K562 (cell line): ENCODE data around the gene ARHGEF25. TPM values are rescaled to one million over a fixed set of nuclear protein-coding genes. Genes with fewer than 3 reads are reported as not detected.
A peak's percentile ranks its signal among the peaks of the same experiment; 100 is the strongest.

Source experiments
- ATAC-seq: fragments of 200-7000 bp; cut with Tn5 transposase; 3 replicates; pipeline ENCODE4 v1.9.1; 2020; ENCODE audit warnings: moderate library complexity
- BruUV-seq: library from RNA; stranded (reverse); fragments of 400-500 nt; replicated peaks from 2 replicates; lab custom pipeline; 2021; lab: Mats Ljungman, UMichigan
- CTCF ChIA-PET: fragments of 300-600 bp; formaldehyde crosslinking; extraction: SDS; loops from one replicate; lab custom pipeline; 2021; ENCODE audit warnings: low intra/inter-chr PET ratio; lab: Yijun Ruan, JAX
- POLR2A ChIA-PET: fragments of 300-600, 350-650 bp; sonication (Branson Sonifier 250); formaldehyde crosslinking; extraction: SDS; loops from one replicate; lab custom pipeline; 2021; ENCODE audit warnings: antibody characterized with exemption, inconsistent platforms; lab: Yijun Ruan, JAX
- DNase-seq, 4 experiments: peaks; one replicate each; pipeline versions ENCODE4 v3.0.0 to v3.0.0-alpha.2; 2011 to 2018; ENCODE audit warnings: low spot score in 3 of 4, mixed read lengths in 3 of 4; ENCODE audit errors: extremely low read depth in 1 of 4
- FAIRE-seq: peaks from 2 replicates; lab custom pipeline; 2011; peaks lifted over from hg19 to GRCh38; lab: Jason Lieb, UNC
- H2AFZ ChIP-seq: 2 replicates; pipeline ENCODE4 v1.6.0; 2011; ENCODE audit warnings: low read depth, low read length, control low read depth, inconsistent platforms
- H3K27ac ChIP-seq: fragments of 200-600 bp; 3 replicates; pipeline ENCODE4 v1.8.0; 2011; ENCODE audit warnings: low read depth, mild to moderate bottlenecking, control low read depth, inconsistent platforms, low read length, moderate library complexity, mixed read lengths; ENCODE audit errors: extremely low read depth
- H3K27me3 ChIP-seq, 2 experiments: fragments of 300-600 bp in 1 of 2; 2 replicates in 1 of 2; 3 replicates in 1 of 2; pipeline versions ENCODE4 v1.6.0 to v1.8.0; 2011; ENCODE audit warnings: inconsistent platforms in 2 of 2, low read length in 2 of 2, mild to moderate bottlenecking in 1 of 2, mixed read lengths in 1 of 2, moderate library complexity in 1 of 2; ENCODE audit not compliant: control insufficient read depth in 2 of 2, insufficient read depth in 2 of 2
- H3K36me3 ChIP-seq: fragments of 300-600 bp; 3 replicates; pipeline ENCODE4 v1.8.0; 2011; ENCODE audit warnings: mild to moderate bottlenecking, low read length, inconsistent platforms; ENCODE audit not compliant: control insufficient read depth, insufficient read depth
- H3K4me1 ChIP-seq, 2 experiments: fragments of 200-600 bp in 1 of 2; replicated peaks in 1 of 2; 2 replicates in 1 of 2; 3 replicates in 1 of 2; pipeline versions ENCODE4 v1.5.1 to v1.8.0; 2011; ENCODE audit warnings: inconsistent platforms in 2 of 2, low read length in 2 of 2, mild to moderate bottlenecking in 1 of 2, mixed read lengths in 1 of 2, moderate library complexity in 1 of 2; ENCODE audit not compliant: control insufficient read depth in 2 of 2, insufficient read depth in 2 of 2
- H3K4me2 ChIP-seq: 2 replicates; pipeline ENCODE4 v1.6.1; 2011; ENCODE audit warnings: low read length, control low read depth, inconsistent platforms, mixed read lengths; ENCODE audit not compliant: insufficient read depth
- H3K4me3 ChIP-seq: fragments of 200-600 bp; sonication (generic), shearing (Covaris generic); 2 replicates; pipeline ENCODE4 v1.5.1; 2016; ENCODE audit warnings: control low read depth, inconsistent platforms
- H3K79me2 ChIP-seq: fragments of 200-600 bp; 3 replicates; pipeline ENCODE4 v1.8.0; 2011; ENCODE audit warnings: low read length, inconsistent platforms; ENCODE audit not compliant: control insufficient read depth, insufficient read depth
- H3K9ac ChIP-seq, 2 experiments: 2 replicates each; pipeline versions ENCODE4 v1.6.0 to v1.6.1; 2011; ENCODE audit warnings: low read depth in 2 of 2, low read length in 2 of 2, control low read depth in 1 of 2, inconsistent platforms in 1 of 2, mild to moderate bottlenecking in 1 of 2, mixed read lengths in 1 of 2; ENCODE audit not compliant: insufficient read depth in 1 of 2
- H3K9me1 ChIP-seq: one replicate; pipeline ENCODE4 v1.6.0; 2011; ENCODE audit warnings: inconsistent platforms, mild to moderate bottlenecking, low read length, moderate library complexity; ENCODE audit not compliant: control insufficient read depth, insufficient read depth
- H3K9me3 ChIP-seq: replicated peaks from 2 replicates; pipeline ENCODE4 v1.5.1; 2011; ENCODE audit warnings: low read depth, low read length, inconsistent platforms; ENCODE audit not compliant: control insufficient read depth, insufficient read depth
- H4K20me1 ChIP-seq: replicated peaks from 2 replicates; pipeline ENCODE4 v1.6.1; 2011; ENCODE audit warnings: low read length, inconsistent platforms, mixed read lengths; ENCODE audit not compliant: control insufficient read depth, insufficient read depth
- CBFA2T3 ChIP-seq: fragments of 450-650 bp; IDR thresholded peaks from 2 replicates; pipeline ENCODE4 v1.6.1; 2017
- ETV5 ChIP-seq: sonication (generic); formaldehyde crosslinking; IDR thresholded peaks from 2 replicates; pipeline ENCODE4 v1.4.0; 2020; ENCODE audit warnings: low read depth, mild to moderate bottlenecking, missing genetic modification reagents
- WGBS: fragments of 100-300 bp; shearing (Covaris generic); methylation state at CpG from one replicate; pipeline ENCODE4 v1.1.6; 2016; ENCODE audit warnings: low coverage, mixed read lengths; ENCODE audit not compliant: insufficient coverage; ENCODE audit errors: missing lambda C conversion rate; 5-methylcytosine and 5-hydroxymethylcytosine counted together
- in situ Hi-C: fragments of 300-500 bp; cut with MboI; formaldehyde crosslinking; loops from 4 replicates; pipeline ENCODE4 v1.15.0; 2018; ENCODE audit warnings: inconsistent platforms, mixed read lengths
- intact Hi-C: fragments of 100-400 bp; cut with micrococcal nuclease; formaldehyde crosslinking; loops from 2 replicates; pipeline ENCODE4 v1.14.2; 2022
- polyA plus RNA-seq, 8 experiments: library from polyadenylated mRNA; depleted of rRNA in 4 of 8; stranded (reverse) in 5 of 8; unstranded in 3 of 8; fragments of >200 nt; fragmentation: Nextera tagmentation in 2 of 8; fragmentation: Illumina TruSeq in 1 of 8; extraction: Ambion mirVana in 2 of 8; extraction: Trizol in 1 of 8; gene quantifications; 2 replicates each; pipeline versions ENCODE4 v1.2.1 to v1.2.3, GENCODE V29; 2011 to 2014; ENCODE audit warnings: inconsistent platforms in 1 of 8, missing spikeins in 1 of 8
- total RNA-seq, 7 experiments: library from RNA; depleted of rRNA in 6 of 7; stranded (reverse); fragments of >200 nt in 6 of 7; fragmentation: Illumina TruSeq in 2 of 7; extraction: Trizol in 2 of 7; gene quantifications; 2 replicates each; pipeline versions ENCODE4 v1.2.1 to v1.2.3, GENCODE V29; 2011 to 2021; ENCODE audit warnings: low replicate concordance in 1 of 7
- TF ChIP-seq, protein P1 (sequence below): fragments of 250-450 bp; sonication (Bioruptor Pico); IDR thresholded peaks from 2 replicates; pipeline ENCODE4 v1.5.0; 2021; ENCODE audit warnings: mild to moderate bottlenecking, borderline replicate concordance
- TF ChIP-seq, protein P2 (sequence below), 2 experiments: fragments of 200-800 bp in 1 of 2; sonication (Bioruptor generic) in 1 of 2; sonication (generic) in 1 of 2; formaldehyde crosslinking in 1 of 2; IDR thresholded peaks in 1 of 2; conservative IDR thresholded peaks in 1 of 2; 2 replicates each; pipeline versions ENCODE4 v1.5.0 to v1.6.1; 2016 to 2020; ENCODE audit warnings: missing compliant biosample characterization in 1 of 2, missing genetic modification characterization in 1 of 2, missing genetic modification reagents in 1 of 2
- TF ChIP-seq, protein P3 (sequence below): fragments of 250-450 bp; sonication (Bioruptor Pico); IDR thresholded peaks from 2 replicates; pipeline ENCODE4 v1.9.0; 2021; ENCODE audit warnings: mild to moderate bottlenecking

Gene ARHGEF25
- total and polyA plus RNA-seq, 9 of the 15 experiments (the other 6 are each of a cell fraction or from before 2014, with no cell fraction given) = 0.13 to 17.3 (median 11.6) TPM

DNA sequence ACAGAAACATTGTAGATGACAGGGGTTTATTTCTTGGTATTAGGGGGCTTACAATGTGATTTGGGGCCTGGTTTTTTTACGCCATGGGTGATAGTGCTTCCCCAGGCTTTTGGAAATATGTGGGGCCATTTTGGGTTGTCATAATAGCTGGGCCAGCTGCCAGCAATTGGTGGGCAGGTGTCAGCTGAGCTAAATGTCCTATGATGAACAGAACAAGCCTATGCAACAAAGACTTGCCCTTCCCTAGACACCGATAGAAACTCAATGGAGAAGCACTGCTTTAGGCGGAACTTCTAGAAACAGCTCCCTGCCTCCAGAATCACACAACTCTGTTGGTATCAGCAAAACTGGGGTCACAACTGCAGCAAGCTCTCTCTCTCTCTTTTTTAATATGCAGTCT, 26.9 kb downstream of the ARHGEF25 start:
- DNase-seq = no peak
- Histone ChIP-seq H3K9ac (no peak overlapping the region), H3K36me3 (no peaks in the 10 kb centered on the region), H3K79me2 (no peaks in the 10 kb centered on the region), H3K4me3 (no peak overlapping the region), H4K20me1 (no peaks in the 10 kb centered on the region), H3K27ac (no peak overlapping the region), H3K9me1 (no peaks in the 10 kb centered on the region), H3K4me2 (no peak overlapping the region), H3K9me3 (no peaks in the 10 kb centered on the region), H3K27me3 (no peaks in the 10 kb centered on the region), H3K4me1 (peaks cover 11 to 22% of the 10 kb centered on the region in 2 experiments; a peak in 4 of 5 replicates), H2AFZ (peak overlapping the region; percentile 33; the same call in 1 of the 2 replicates)
- intact Hi-C loops = no loop called here
- in situ Hi-C loops = no loop called here
- POLR2A ChIA-PET = interaction anchor here (0.7 to 2.0 kb wide), 4 partner anchors 10 to 83 kb away, joined by 3 to 7 read pairs (median 4); no protein-coding TSS in a partner anchor
- FAIRE-seq = no peak
- 85% methylated on average over 3 of the region's 3 CpGs for WGBS
- CTCF ChIA-PET = interaction anchor here (1.5 kb wide), 1 partner anchor 55 kb away, joined by 4 read pairs; no protein-coding TSS in a partner anchor
- no TSS peak for BruUV-seq
- no peak for ATAC-seq
- TF ChIP-seq, protein P1, sequence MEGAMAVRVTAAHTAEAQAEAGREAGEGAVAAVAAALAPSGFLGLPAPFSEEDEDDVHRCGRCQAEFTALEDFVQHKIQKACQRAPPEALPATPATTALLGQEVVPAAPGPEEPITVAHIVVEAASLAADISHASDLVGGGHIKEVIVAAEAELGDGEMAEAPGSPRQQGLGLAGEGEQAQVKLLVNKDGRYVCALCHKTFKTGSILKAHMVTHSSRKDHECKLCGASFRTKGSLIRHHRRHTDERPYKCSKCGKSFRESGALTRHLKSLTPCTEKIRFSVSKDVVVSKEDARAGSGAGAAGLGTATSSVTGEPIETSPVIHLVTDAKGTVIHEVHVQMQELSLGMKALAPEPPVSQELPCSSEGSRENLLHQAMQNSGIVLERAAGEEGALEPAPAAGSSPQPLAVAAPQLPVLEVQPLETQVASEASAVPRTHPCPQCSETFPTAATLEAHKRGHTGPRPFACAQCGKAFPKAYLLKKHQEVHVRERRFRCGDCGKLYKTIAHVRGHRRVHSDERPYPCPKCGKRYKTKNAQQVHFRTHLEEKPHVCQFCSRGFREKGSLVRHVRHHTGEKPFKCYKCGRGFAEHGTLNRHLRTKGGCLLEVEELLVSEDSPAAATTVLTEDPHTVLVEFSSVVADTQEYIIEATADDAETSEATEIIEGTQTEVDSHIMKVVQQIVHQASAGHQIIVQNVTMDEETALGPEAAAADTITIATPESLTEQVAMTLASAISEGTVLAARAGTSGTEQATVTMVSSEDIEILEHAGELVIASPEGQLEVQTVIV (CRISPR knock-in tag) = no peak
- TF ChIP-seq, protein P2, sequence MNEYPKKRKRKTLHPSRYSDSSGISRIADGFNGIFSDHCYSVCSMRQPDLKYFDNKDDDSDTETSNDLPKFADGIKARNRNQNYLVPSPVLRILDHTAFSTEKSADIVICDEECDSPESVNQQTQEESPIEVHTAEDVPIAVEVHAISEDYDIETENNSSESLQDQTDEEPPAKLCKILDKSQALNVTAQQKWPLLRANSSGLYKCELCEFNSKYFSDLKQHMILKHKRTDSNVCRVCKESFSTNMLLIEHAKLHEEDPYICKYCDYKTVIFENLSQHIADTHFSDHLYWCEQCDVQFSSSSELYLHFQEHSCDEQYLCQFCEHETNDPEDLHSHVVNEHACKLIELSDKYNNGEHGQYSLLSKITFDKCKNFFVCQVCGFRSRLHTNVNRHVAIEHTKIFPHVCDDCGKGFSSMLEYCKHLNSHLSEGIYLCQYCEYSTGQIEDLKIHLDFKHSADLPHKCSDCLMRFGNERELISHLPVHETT (CRISPR knock-in tag; conservative IDR thresholded peaks at IDR 0.05 in 1 of 2, IDR thresholded peaks at IDR 0.05 in 1 of 2) = no peak
- TF ChIP-seq ETV5 (CRISPR knock-in tag) = no peak
- TF ChIP-seq CBFA2T3 = no peak
- TF ChIP-seq, protein P3, sequence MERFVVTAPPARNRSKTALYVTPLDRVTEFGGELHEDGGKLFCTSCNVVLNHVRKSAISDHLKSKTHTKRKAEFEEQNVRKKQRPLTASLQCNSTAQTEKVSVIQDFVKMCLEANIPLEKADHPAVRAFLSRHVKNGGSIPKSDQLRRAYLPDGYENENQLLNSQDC = no peak
